Measurements from ENCODE around the gene CBARP. TPM values are rescaled to one million over a fixed set of nuclear protein-coding genes. Genes with fewer than 3 reads are reported as not detected.

The CBARP gene
- total and polyA plus RNA-seq, 9 of the 15 experiments (the other 6 are each of a cell fraction or from before 2014, with no cell fraction given) = 0.03 to 8.9 (median 1.2) TPM; not detected in 1

GRCh38 chr19:1249298-1249989 is 11.6 kb upstream of the CBARP start (continued):
- TF ChIP-seq ZNF511 (CRISPR knock-in tag; IDR thresholded peaks at IDR 0.05) = peak; percentile 88
- peak; percentile 89; the same call in 1 of the 2 replicates for TF ChIP-seq NR3C1 (CRISPR knock-in tag; IDR thresholded peaks at IDR 0.05)
- no peak for TF ChIP-seq BCL6 (CRISPR knock-in tag; IDR thresholded peaks at IDR 0.05)
- no peak for TF ChIP-seq NR2F6 (CRISPR knock-in tag; IDR thresholded peaks at IDR 0.05)
- TF ChIP-seq POLR2AphosphoS5 (IDR thresholded peaks at IDR 0.05; ENCODE audit: control insufficient read depth, insufficient read depth, low read depth, low read length) = peak; percentile 70; the same call in 1 of the 2 replicates
- no peak for TF ChIP-seq NEUROD1 (IDR thresholded peaks at IDR 0.05; ENCODE audit: borderline replicate concordance, low read depth, low read length, partially characterized antibody)
- peak; percentile 44; the same call in 1 of the 2 replicates for TF ChIP-seq ATF2 (CRISPR knock-in tag; IDR thresholded peaks at IDR 0.05)
- no peak for TF ChIP-seq ASH1L (IDR thresholded peaks at IDR 0.05; ENCODE audit: borderline replicate concordance, low read depth, partially characterized antibody)
- no peak for TF ChIP-seq MITF (IDR thresholded peaks at IDR 0.05)
- TF ChIP-seq NR2C1 (IDR thresholded peaks at IDR 0.05) = no peak
- no peak for TF ChIP-seq NR2C1 (tag; IDR thresholded peaks at IDR 0.05)
- TF ChIP-seq NUFIP1 (IDR thresholded peaks at IDR 0.05; ENCODE audit: partially characterized antibody) = no peak
- no peak for TF ChIP-seq KDM4B (IDR thresholded peaks at IDR 0.05; ENCODE audit: borderline replicate concordance in 2 of 2, low read depth in 1 of 2)
- peak; percentile 92 for TF ChIP-seq ZBTB7A (IDR thresholded peaks at IDR 0.05; ENCODE audit: borderline replicate concordance, control insufficient read depth, low read depth, low read length)
- TF ChIP-seq E2F3 (CRISPR knock-in tag; IDR thresholded peaks at IDR 0.05) = no peak
- TF ChIP-seq NCOA4 (IDR thresholded peaks at IDR 0.05; ENCODE audit: partially characterized antibody) = no peak
- peak; percentile 32; the same call in 1 of the 2 replicates for TF ChIP-seq FOXP4 (CRISPR knock-in tag; IDR thresholded peaks at IDR 0.05; ENCODE audit: borderline replicate concordance)
- peak; percentile 51 for TF ChIP-seq POLR2H (tag; IDR thresholded peaks at IDR 0.05; ENCODE audit: low read depth)
- no peak for TF ChIP-seq ZBTB26 (CRISPR knock-in tag; IDR thresholded peaks at IDR 0.05)
- peak; percentile 72; the same call in 1 of the 2 replicates for TF ChIP-seq KLF13 (tag; IDR thresholded peaks at IDR 0.05; ENCODE audit: borderline replicate concordance, low read depth)
- TF ChIP-seq CBFA2T2 (conservative IDR thresholded peaks at IDR 0.05) = no peak
- no peak for TF ChIP-seq ARID1B (IDR thresholded peaks at IDR 0.05)

Data from K562 (cell line).